NT2/D1 (cell line): ENCODE results near the gene CCDC89.

Experiments used
- YY1 ChIP-seq: IDR thresholded peaks from 2 replicates; pipeline ENCODE4 v1.6.1; 2011; ENCODE audit not compliant: insufficient read length, insufficient read depth
- ZNF274 ChIP-seq: IDR thresholded peaks from 2 replicates; pipeline ENCODE4 v1.6.1; 2011; ENCODE audit warnings: mild to moderate bottlenecking, low read depth, low read length

DNA sequence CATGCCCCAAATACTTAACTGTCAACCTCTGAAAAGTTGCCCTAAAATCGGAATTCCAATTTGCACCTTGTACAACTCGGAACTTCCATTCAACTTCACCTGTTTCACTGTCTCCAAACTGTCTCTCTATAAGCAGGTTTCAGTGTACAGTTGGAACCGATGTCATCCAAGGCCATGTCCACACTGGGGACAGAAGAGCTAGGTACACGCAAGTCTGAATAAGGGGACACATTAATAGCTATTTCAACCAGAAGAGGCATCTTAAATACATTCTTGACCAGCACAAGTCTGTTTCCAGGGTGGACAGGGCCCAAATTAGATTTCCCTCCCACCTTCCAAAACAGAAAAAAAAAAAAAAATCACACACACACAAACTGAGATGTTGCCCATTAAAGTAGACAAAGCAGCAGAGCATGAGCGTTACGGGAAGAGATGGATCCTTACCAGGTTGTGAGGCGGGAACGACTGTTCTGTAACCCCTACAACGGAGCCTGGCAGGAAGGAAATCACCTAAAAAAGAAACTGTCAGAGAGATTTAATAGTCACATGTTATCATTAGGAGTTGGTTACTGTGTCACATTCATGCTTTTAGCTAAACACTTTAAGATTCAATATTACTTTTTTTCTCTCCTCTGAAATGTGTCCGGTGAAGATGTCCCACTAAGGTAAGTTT is 22.8 kb downstream of the CCDC89 start:
- TF ChIP-seq YY1 (no peak), ZNF274 (no peak)
